Activated T-cell treated with anti-CD3 and anti-CD28 coated beads, Interleukin-2, amount 50 U/mL, for 24 hours (primary cell): ENCODE measurements around the gene ZNF223.

Experiments used
- DNase-seq: peaks from one replicate; pipeline ENCODE4 v3.0.0-alpha.2; 2020
- H3K27ac Mint-ChIP-seq: 2 replicates; pipeline ENCODE4 v1.8.0; 2020; ENCODE audit warnings: mild to moderate bottlenecking, mixed read lengths
- H3K27me3 Mint-ChIP-seq: 2 replicates; pipeline ENCODE4 v1.8.0; 2020; ENCODE audit warnings: mixed read lengths
- H3K36me3 Mint-ChIP-seq: 2 replicates; pipeline ENCODE4 v1.8.0; 2020; ENCODE audit warnings: low read depth, mixed read lengths
- H3K4me1 Mint-ChIP-seq: 2 replicates; pipeline ENCODE4 v1.8.0; 2020; ENCODE audit warnings: low read depth, mixed read lengths
- H3K4me3 Mint-ChIP-seq: 2 replicates; pipeline ENCODE4 v1.8.0; 2020; ENCODE audit warnings: mild to moderate bottlenecking, moderate library complexity, mixed read lengths
- H3K9me3 Mint-ChIP-seq: 2 replicates; pipeline ENCODE4 v1.8.0; 2020; ENCODE audit warnings: mixed read lengths

The ZNF223 gene

DNA sequence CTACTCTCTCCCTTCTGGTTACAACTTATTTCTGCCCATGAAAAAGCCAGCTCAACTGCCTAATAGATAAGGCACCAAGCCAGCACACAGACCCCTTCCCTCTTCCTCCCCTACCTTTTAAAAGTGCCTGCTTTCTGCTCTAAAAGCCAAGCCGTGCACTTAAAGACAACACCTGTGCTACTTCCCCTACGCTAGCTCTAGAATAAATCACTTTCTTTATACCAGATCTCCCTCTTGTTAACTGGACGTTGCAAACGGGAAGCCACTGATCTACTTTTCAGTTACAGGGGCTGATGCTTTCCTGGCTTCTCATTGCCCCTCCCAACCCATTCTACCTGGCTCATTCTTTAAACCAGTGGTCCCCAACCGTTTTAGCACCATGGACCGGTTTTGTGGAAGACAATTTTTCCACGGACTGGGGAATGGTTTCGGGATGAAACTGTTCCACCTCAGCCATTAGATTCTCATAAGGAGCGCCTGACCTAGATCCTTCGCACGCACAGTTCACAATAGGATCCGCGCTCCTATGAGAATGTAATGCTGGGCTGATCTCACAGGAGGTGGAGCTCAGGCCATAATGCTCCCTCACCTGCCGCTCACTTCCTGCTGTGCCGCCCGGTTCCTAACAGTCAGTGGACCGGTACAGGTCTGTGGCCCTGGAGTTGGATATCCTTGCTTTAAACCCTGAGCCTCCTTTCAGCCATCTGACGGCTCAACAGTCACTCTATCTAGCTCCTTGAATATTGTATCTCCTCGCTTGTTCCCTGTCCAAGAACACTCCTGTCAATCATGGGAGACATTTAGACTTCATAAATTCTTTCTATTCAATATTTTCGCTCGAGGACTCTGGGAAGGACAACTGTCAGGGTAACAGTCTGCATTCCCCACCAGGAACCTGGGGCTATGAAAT, 841 bp upstream of the ZNF223 start:
- peaks cover 12% of the 10 kb centered on the region for H3K27me3 Mint-ChIP-seq
- H3K4me3 Mint-ChIP-seq: peak overlapping the region; percentile 84
- H3K4me1 Mint-ChIP-seq: peaks cover 25% of the 10 kb centered on the region
- peaks cover 49% of the 10 kb centered on the region for H3K36me3 Mint-ChIP-seq
- peaks cover 66% of the 10 kb centered on the region for H3K9me3 Mint-ChIP-seq
- peak overlapping the region; percentile 71 for H3K27ac Mint-ChIP-seq
- peak; percentile 47 for DNase-seq

DNA sequence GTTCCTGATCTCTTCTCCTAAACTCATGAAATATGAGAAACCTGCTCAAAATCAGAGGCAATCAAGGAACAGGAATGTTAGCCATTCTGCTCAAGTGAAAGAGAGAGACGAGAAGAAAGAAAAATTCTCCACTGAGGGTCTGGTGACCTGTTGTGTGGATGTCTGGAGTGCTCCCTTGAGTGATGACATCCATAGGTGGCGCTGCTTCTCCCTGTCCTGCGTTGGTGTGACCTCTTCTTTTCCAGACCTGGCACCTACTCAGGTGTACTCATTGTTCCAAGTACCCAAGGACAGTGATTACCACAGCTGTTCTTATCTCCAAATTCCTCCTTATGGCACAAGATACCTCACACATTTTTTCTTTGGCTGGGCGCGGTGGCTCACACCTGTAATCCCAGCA, 4.0 kb downstream of the ZNF223 start:
- no peak overlapping the region for H3K4me3 Mint-ChIP-seq
- peaks cover 19% of the 10 kb centered on the region for H3K4me1 Mint-ChIP-seq
- peaks cover 66% of the 10 kb centered on the region for H3K9me3 Mint-ChIP-seq
- DNase-seq: no peak
- no peak overlapping the region for H3K27ac Mint-ChIP-seq
- peaks cover 91% of the 10 kb centered on the region for H3K36me3 Mint-ChIP-seq
- H3K27me3 Mint-ChIP-seq: no peaks in the 10 kb centered on the region

DNA sequence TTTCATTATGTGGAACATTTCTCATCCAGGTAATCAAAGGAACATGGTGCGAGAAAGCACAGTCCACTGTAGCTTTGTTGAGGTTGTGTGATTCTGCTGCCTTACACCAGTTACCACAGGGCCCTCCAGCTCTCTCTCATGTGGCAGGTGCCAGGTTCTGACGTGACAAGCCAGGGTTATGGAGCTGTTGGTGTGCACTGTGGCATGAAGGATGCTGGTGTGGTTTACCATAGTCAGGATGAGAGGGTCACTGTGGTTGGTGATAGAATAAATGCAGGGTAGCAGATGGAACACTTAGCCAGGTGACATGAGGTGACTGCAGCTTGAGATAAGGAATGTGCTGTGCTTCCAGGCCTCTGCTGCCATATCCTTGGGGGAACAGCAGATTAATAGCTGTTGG, 7.4 kb downstream of the ZNF223 start:
- no peaks in the 10 kb centered on the region for H3K4me1 Mint-ChIP-seq

DNA sequence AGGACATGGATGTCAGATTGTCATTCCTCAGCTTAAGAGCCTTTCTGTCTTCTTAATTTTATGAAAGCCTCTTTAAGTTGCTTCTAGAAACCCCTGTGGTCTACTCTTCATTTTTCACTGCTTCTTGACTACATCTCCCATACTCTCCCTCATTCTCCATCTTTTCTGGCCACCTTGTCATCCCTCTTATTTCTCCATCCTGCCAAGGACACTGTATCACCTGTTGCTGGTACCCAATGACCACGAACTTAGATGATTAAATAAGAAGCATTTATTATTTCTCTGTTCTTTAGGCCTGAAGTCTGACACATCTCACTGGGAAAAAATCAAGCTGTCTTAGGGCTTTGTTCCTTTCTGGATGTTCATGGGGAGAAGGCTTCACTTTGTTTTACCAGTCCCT, 9.2 kb downstream of the ZNF223 start:
- no peak overlapping the region for H3K4me3 Mint-ChIP-seq
- peaks cover 67% of the 10 kb centered on the region for H3K9me3 Mint-ChIP-seq
- H3K36me3 Mint-ChIP-seq: peaks cover 93% of the 10 kb centered on the region
- DNase-seq: no peak
- no peaks in the 10 kb centered on the region for H3K27me3 Mint-ChIP-seq
- no peaks in the 10 kb centered on the region for H3K4me1 Mint-ChIP-seq
- H3K27ac Mint-ChIP-seq: no peak overlapping the region

More for the DNA sequence above, 7.4 kb downstream of the ZNF223 start:
- peaks cover 93% of the 10 kb centered on the region for H3K36me3 Mint-ChIP-seq
- no peak for DNase-seq
- H3K27me3 Mint-ChIP-seq: no peaks in the 10 kb centered on the region
- peaks cover 69% of the 10 kb centered on the region for H3K9me3 Mint-ChIP-seq
- no peak overlapping the region for H3K27ac Mint-ChIP-seq
- H3K4me3 Mint-ChIP-seq: no peak overlapping the region

DNA sequence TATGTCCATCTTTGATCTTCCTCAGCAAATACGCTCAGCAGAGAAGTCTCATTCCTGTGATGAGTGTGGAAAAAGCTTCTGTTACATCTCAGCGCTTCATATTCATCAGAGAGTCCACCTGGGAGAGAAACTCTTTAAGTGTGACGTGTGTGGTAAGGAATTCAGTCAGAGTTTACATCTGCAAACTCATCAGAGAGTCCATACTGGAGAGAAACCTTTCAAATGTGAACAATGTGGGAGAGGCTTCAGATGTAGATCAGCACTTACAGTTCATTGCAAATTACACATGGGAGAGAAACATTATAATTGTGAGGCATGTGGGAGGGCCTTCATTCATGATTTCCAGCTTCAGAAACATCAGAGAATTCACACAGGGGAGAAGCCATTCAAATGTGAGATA, 14.5 kb downstream of the ZNF223 start:
- Mint-ChIP-seq H3K36me3 (peaks cover 77% of the 10 kb centered on the region), H3K27me3 (no peaks in the 10 kb centered on the region), H3K4me1 (peaks cover 5% of the 10 kb centered on the region), H3K27ac (no peak overlapping the region), H3K4me3 (no peak overlapping the region), H3K9me3 (peaks cover 76% of the 10 kb centered on the region)
- DNase-seq: no peak

- Mint-ChIP-seq H3K27ac (no peak overlapping the region), H3K36me3 (peaks cover 65% of the 10 kb centered on the region), H3K4me1 (peaks cover 24% of the 10 kb centered on the region), H3K9me3 (peaks cover 62% of the 10 kb centered on the region), H3K4me3 (no peak overlapping the region), H3K27me3 (no peaks in the 10 kb centered on the region)
- DNase-seq: no peak
Observed at GRCh38 chr19:44069415-44069814, 17.6 kb downstream of the ZNF223 start.

- peaks cover 58% of the 10 kb centered on the region for H3K36me3 Mint-ChIP-seq
- no peaks in the 10 kb centered on the region for H3K27me3 Mint-ChIP-seq
- H3K27ac Mint-ChIP-seq: peak within 1 kb of the TSS; percentile 72
- H3K9me3 Mint-ChIP-seq: peaks cover 46% of the 10 kb centered on the region
- H3K4me1 Mint-ChIP-seq: peaks cover 24% of the 10 kb centered on the region
- H3K4me3 Mint-ChIP-seq: peak within 1 kb of the TSS; percentile 84
- peak; percentile 85 for DNase-seq
Observed at GRCh38 chr19:44071824-44072542, 20.1 kb downstream of the ZNF223 start, which contains the start of gene ZNF284. Gene ZNF284, plus strand, starts transcription at chr19:44072159. Its CDS starts 4,231 bp downstream, at chr19:44076390.

DNA sequence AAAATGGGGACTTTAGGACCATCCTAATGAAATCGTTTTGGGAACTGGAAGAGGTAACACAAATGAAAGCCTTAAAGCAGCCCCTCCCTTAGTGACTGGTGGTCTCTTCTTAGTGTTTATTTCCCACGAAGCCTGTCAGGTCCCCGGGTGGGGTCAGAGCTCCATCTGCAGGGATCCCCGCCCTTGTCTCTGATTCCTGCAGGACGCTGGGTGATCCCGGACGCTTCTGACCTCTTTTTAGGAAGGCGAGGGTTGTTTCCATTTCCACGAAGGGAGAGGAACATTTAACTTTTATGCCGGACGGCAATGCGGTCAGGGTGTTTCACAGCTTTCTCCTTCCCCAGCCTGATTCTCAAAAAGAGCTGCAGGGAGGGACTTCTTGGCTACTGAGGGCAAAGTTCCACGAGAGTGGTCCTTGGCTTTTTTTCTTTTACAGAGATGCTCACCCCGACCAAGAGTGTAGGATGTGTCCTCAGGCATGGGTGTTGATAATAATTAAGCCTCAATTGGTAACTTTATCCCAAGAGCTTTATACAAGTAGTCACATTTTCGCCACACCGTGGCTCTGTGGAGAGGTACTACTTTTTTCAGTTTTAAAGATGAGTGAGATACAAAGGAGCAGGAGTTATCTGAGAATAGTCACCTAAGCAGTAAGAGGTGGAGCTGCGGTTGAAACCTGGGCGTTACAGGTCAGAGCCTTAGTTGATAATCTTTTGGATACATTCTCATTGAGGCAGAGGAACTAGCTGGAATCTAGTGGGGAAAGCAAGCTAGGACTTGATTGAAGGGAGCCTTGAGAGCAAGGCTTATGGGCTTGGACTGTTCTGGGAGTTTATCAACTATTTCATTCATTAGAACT, 20.9 kb downstream of the ZNF223 start:
- H3K27ac Mint-ChIP-seq: peak overlapping the region; percentile 72
- peaks cover 57% of the 10 kb centered on the region for H3K36me3 Mint-ChIP-seq
- no peak for DNase-seq
- H3K4me3 Mint-ChIP-seq: peak overlapping the region; percentile 84
- H3K4me1 Mint-ChIP-seq: peaks cover 24% of the 10 kb centered on the region
- H3K9me3 Mint-ChIP-seq: peaks cover 43% of the 10 kb centered on the region
- H3K27me3 Mint-ChIP-seq: no peaks in the 10 kb centered on the region

- Mint-ChIP-seq H3K4me3 (no peak overlapping the region), H3K27ac (no peak overlapping the region), H3K27me3 (no peaks in the 10 kb centered on the region), H3K4me1 (peaks cover 19% of the 10 kb centered on the region), H3K36me3 (peaks cover 67% of the 10 kb centered on the region), H3K9me3 (peaks cover 15% of the 10 kb centered on the region)
- DNase-seq: no peak
Observed at GRCh38 chr19:44076325-44076724, 24.5 kb downstream of the ZNF223 start.

DNA sequence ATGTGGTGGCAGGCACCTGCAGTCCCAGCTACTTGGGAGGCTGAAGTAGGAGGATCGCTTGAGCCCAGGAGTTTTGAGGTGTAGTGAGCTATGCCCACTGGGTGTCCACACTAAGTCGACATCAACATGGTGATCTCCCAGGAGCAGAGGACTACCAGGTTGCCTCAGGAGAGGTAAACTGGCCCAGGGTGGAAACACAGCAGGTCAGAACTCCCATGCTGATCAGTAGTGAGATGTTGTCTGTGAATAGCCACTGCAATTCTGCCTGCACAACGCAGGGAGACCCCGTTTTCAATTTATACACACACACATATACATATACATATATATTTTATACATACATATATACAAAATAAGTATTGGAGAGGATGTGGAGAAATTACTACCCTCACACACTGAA, 40.3 kb downstream of the ZNF223 start:
- no peak for DNase-seq
- Mint-ChIP-seq H3K27me3 (no peaks in the 10 kb centered on the region), H3K27ac (no peak overlapping the region), H3K4me1 (peaks cover 18% of the 10 kb centered on the region), H3K9me3 (peaks cover 4% of the 10 kb centered on the region), H3K36me3 (peaks cover 35% of the 10 kb centered on the region), H3K4me3 (no peak overlapping the region)

- DNase-seq: peak; percentile 84
- peaks cover 5% of the 10 kb centered on the region for H3K9me3 Mint-ChIP-seq
- H3K36me3 Mint-ChIP-seq: peaks cover 42% of the 10 kb centered on the region
- peak within 1 kb of the TSS; percentile 97 for H3K4me3 Mint-ChIP-seq
- peaks cover 22% of the 10 kb centered on the region for H3K4me1 Mint-ChIP-seq
- H3K27me3 Mint-ChIP-seq: no peaks in the 10 kb centered on the region
- peak within 1 kb of the TSS; percentile 94 for H3K27ac Mint-ChIP-seq
Observed at GRCh38 chr19:44093931-44094765, 42.3 kb downstream of the ZNF223 start, which contains the start of gene ZNF224. Gene ZNF224, plus strand, starts transcription at chr19:44094361. Its CDS starts 3,513 bp downstream, at chr19:44097874.

DNA sequence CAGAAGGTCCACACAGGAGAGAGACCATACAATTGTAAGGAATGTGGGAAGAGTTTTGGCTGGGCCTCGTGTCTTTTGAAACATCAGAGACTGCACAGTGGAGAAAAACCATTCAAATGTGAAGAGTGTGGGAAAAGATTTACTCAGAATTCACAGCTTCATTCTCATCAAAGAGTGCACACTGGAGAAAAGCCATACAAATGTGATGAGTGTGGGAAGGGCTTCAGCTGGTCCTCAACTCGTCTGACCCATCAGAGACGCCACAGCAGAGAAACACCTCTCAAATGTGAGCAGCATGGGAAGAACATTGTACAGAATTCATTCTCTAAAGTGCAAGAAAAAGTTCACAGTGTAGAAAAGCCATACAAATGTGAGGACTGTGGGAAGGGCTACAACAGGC, 55.9 kb downstream of the ZNF223 start:
- Mint-ChIP-seq H3K27me3 (no peaks in the 10 kb centered on the region), H3K4me3 (no peak overlapping the region), H3K9me3 (peaks cover 64% of the 10 kb centered on the region), H3K27ac (no peak overlapping the region), H3K4me1 (peaks cover 10% of the 10 kb centered on the region), H3K36me3 (peaks cover 80% of the 10 kb centered on the region)
- DNase-seq: no peak

DNA sequence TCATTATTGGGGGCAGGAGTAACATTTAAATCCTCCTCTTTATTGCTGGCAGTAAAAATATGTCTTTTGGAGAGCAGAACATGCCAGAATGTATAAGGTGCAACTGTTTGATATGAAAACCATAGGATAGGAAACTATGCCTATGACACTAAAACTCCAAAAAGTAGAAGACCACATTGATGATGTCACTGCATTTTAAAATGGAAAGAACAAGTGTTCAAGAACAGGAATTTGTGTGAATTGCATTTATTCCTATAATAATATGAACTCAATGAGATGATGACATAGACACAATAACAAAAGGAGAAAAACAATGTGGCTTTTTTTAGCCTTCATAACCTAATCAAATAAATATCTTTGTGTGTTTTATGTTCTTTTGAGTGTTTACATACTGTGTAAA, 57.6 kb downstream of the ZNF223 start:
- H3K9me3 Mint-ChIP-seq: peaks cover 54% of the 10 kb centered on the region
- DNase-seq: no peak
- peaks cover 73% of the 10 kb centered on the region for H3K36me3 Mint-ChIP-seq
- no peak overlapping the region for H3K27ac Mint-ChIP-seq
- no peaks in the 10 kb centered on the region for H3K27me3 Mint-ChIP-seq
- no peak overlapping the region for H3K4me3 Mint-ChIP-seq
- peaks cover 22% of the 10 kb centered on the region for H3K4me1 Mint-ChIP-seq
